Testis (tissue), 5 donors: ENCODE measurements around the gene WTIP. TPM values are rescaled to one million over a fixed set of nuclear protein-coding genes. Genes with fewer than 3 reads are reported as not detected.

ENCODE experiments used
- DNase-seq: peaks from one replicate; pipeline ENCODE4 v3.0.0-alpha.2; 2019
- H3K27ac ChIP-seq, 2 donors: fragments of 200-600 bp; sonication (generic); one replicate each; pipeline ENCODE4 v1.5.1; 2019
- H3K27me3 ChIP-seq: fragments of 200-600 bp; sonication (generic); one replicate; pipeline ENCODE4 v1.5.1; 2019
- H3K36me3 ChIP-seq: fragments of 200-600 bp; sonication (generic); one replicate; pipeline ENCODE4 v1.5.1; 2017; ENCODE audit warnings: low read depth; ENCODE audit errors: missing control alignments
- H3K4me1 ChIP-seq: fragments of 200-600 bp; sonication (generic); one replicate; pipeline ENCODE4 v1.5.1; 2019
- H3K4me3 ChIP-seq, 2 donors: fragments of 200-600 bp; sonication (generic); one replicate each; pipeline ENCODE4 v1.5.1; 2017 to 2019
- H3K9me3 ChIP-seq: fragments of 200-600 bp; sonication (generic); one replicate; pipeline ENCODE4 v1.5.1; 2017
- POLR2A ChIP-seq: fragments of 450-650 bp; IDR thresholded peaks from one replicate; pipeline ENCODE4 v1.6.1; 2017; ENCODE audit warnings: antibody characterized with exemption, mild to moderate bottlenecking, moderate library complexity
- WGBS, 2 donors: methylation state at CpG; one replicate each; pipeline ENCODE4 v1.1.5; 2018; 5-methylcytosine and 5-hydroxymethylcytosine counted together
- intact Hi-C: fragments of 100-400 bp; cut with DNase I; formaldehyde crosslinking; loops from one replicate; pipeline ENCODE4 v1.15.1; 2023; ENCODE audit warnings: low total_unique reads
- long read RNA-seq, 2 donors: transcript quantifications; one replicate each; lab custom pipeline, GENCODE V29; 2026
- polyA plus RNA-seq: library from polyadenylated mRNA; stranded (reverse); fragments of 350-450 nt; fragmentation: Illumina TruSeq; extraction: RNeasy Lipid Tissue Mini Kit (QIAGEN cat#74804); gene quantifications from one replicate; pipeline ENCODE4 v1.2.3, GENCODE V29; 2014; ENCODE audit warnings: low read depth, low replicate concordance; ENCODE audit not compliant: insufficient read depth
- total RNA-seq, 2 donors: library from RNA; depleted of rRNA; stranded (reverse); fragments of >200 nt; gene quantifications; one replicate each; pipeline ENCODE4 v1.2.3, GENCODE V29; 2016
- TF ChIP-seq, protein P1 (sequence below), 3 experiments: fragments of 450-650 bp in 2 of 3; fragments of 200-600 bp in 1 of 3; sonication (generic) in 1 of 3; IDR thresholded peaks; one replicate each; pipeline ENCODE4 v1.5.1; 2016 to 2019; ENCODE audit warnings: antibody characterized with exemption in 3 of 3, mild to moderate bottlenecking in 2 of 3, moderate library complexity in 1 of 3

Gene WTIP
- total RNA-seq (10 to 100 TPM; 25.6 to 41.3 TPM), polyA plus RNA-seq (22.8 TPM)
- long read RNA-seq, donor 1, full-length matches to known transcripts = 6 of 42 reads
- long read RNA-seq, donor 1, partial matches to known transcripts = 36 of 42 reads
- long read RNA-seq, donor 1, other reads (novel, unspliced or antisense) = 0 of 42 reads
- long read RNA-seq, donor 2, full-length matches to known transcripts = 11 of 11 reads
- long read RNA-seq, donor 2, partial matches to known transcripts = 0 of 11 reads
- long read RNA-seq, donor 2, other reads (novel, unspliced or antisense) = 0 of 11 reads

DNA sequence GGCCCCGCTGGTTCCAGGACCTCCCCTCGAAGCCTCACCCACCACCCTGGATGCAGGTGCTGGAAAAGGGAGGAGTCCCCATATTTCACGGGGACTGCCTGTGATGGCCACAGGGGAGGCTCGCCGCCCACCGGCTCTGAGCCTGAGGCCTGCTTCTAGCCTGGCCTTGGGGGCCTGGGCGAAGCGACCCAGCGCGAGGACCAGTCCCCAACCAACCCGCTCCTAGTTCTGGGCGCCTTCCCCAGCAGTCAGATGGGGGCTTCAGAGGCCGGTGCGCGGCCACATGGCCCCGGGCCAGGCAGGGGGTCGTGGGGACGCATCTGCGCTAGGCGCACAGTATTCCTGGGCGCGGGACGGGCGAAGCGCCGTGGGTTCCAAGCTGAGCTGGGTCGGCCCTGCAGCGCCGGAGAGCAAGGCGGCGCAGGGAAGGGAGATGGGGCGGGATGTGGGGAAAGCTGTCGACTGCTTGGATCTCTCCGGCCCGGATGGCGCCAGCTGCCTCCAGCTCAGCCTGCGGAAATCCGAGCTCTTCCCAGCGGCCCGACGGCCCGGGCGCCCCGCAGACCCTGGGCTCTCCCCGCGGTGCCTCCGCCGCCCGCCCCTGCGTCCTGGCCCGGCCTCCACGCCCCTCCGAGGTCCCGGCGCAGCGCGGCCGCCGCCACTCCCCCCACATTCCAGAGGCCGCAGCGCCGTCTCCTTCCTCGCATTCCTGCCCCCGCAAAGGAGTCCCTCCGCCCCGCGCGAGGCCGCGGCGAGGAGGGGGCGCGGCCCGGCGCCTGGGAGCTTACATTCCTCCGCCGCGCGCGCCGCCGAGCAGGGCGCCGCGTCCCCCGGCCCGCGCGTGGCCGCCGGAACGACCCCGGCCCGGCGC is at the start of gene WTIP:
Gene WTIP, plus strand, starts transcription at position 788 of the 871 bp plus-strand sequence. CDS start 217 bp downstream, outside the sequence.
- no peaks in the 10 kb centered on the region for H3K9me3 ChIP-seq
- peak within 1 kb of the TSS; percentile 62 to 66 for H3K4me3 ChIP-seq
- peaks cover 5% of the 10 kb centered on the region for H3K4me1 ChIP-seq
- H3K36me3 ChIP-seq = no peaks in the 10 kb centered on the region
- TF ChIP-seq, protein P1, sequence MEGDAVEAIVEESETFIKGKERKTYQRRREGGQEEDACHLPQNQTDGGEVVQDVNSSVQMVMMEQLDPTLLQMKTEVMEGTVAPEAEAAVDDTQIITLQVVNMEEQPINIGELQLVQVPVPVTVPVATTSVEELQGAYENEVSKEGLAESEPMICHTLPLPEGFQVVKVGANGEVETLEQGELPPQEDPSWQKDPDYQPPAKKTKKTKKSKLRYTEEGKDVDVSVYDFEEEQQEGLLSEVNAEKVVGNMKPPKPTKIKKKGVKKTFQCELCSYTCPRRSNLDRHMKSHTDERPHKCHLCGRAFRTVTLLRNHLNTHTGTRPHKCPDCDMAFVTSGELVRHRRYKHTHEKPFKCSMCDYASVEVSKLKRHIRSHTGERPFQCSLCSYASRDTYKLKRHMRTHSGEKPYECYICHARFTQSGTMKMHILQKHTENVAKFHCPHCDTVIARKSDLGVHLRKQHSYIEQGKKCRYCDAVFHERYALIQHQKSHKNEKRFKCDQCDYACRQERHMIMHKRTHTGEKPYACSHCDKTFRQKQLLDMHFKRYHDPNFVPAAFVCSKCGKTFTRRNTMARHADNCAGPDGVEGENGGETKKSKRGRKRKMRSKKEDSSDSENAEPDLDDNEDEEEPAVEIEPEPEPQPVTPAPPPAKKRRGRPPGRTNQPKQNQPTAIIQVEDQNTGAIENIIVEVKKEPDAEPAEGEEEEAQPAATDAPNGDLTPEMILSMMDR (IDR thresholded peaks at IDR 0.05) = no peak
- no peak for TF ChIP-seq POLR2A
- peak; percentile 81 for DNase-seq
- no peaks in the 10 kb centered on the region for H3K27me3 ChIP-seq
- intact Hi-C loops = no loop called here
- WGBS, 2 donors = 3 to 35% methylated on average over 2 to 86 of the region's 95 CpGs
- peak within 1 kb of the TSS; percentile 16 to 87 for H3K27ac ChIP-seq

DNA sequence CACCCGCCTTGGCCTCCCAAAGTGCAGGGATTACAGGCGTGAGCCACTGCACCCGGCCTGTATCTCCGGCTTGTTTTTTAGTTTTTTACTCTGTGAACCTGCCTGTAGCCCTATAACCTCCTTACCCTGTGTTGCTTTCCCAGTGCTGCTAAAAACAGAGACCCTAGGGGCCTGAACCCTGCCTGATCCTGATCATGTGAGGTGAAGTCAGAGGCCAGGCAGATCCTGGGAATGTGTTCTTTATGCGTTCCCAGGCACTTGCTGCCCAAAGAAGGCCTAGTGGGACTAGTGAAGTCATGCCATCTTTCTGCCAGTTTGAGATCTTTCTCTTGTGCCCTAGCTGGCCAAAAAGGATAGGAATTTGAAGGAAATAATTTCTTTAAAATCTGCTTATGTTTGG is 48.8 kb upstream of the WTIP start:
- Histone ChIP-seq H3K27ac (peak overlapping the region; percentile 33 to 75), H3K4me1 (peaks cover 25% of the 10 kb centered on the region), H3K4me3 (no peak overlapping the region), H3K9me3 (no peaks in the 10 kb centered on the region), H3K36me3 (no peaks in the 10 kb centered on the region), H3K27me3 (no peaks in the 10 kb centered on the region)
- TF ChIP-seq, protein P1 (IDR thresholded peaks at IDR 0.05) = no peak
- no peak for TF ChIP-seq POLR2A
- peak; percentile 49 for DNase-seq
- intact Hi-C loops = no loop called here
- 56 to 66% methylated on average over 5 of the region's 5 CpGs for WGBS, 2 donors

DNA sequence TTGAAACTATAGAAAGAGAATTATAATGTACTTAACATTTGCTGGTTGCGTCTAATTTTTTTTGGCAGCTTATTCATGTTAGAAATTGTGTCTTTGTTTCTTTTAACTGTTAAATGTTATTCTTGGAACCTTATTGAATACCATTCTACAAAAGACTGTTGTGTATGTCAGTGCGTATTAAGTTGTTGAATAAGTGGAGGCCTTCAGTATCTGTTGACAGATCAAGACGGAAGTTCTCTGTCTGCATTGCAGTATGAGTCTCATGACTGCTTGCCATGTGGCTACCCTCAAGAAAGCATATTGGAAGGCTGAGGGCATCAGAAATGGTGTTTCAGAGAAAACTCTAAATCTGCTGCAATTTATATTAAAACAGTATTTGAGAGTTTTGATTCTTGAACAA is 44.8 kb upstream of the WTIP start:
- no peak for DNase-seq
- Histone ChIP-seq H3K27me3 (no peaks in the 10 kb centered on the region), H3K36me3 (no peaks in the 10 kb centered on the region), H3K27ac (no peak overlapping the region), H3K9me3 (no peaks in the 10 kb centered on the region), H3K4me1 (peaks cover 5% of the 10 kb centered on the region), H3K4me3 (no peak overlapping the region)
- intact Hi-C loops = no loop called here
- WGBS, 2 donors = 55 to 67% methylated on average over 3 of the region's 3 CpGs
- TF ChIP-seq POLR2A = no peak
- TF ChIP-seq, protein P1 (IDR thresholded peaks at IDR 0.05) = no peak

DNA sequence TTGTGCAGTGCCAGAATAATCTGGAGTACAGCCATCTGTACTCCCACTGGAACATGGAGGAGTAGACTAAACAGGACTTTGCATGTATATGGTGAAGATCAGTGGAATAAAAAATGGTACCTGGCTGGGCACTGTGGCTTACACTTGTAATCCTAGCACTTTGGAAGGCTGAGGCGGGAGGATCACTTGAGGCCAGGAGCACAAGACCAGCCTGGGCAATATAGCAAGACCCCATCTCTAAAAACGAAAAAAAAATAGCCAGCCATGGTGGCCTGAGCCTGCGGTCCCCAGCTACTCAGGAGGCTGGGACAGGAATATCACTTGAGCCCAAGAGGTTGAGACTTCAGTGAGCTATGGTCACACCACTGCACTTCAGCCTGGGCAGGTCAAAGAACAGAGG is 33.4 kb upstream of the WTIP start:
- intact Hi-C loops = no loop called here
- no peak for DNase-seq
- Histone ChIP-seq H3K4me1 (no peaks in the 10 kb centered on the region), H3K27me3 (no peaks in the 10 kb centered on the region), H3K9me3 (no peaks in the 10 kb centered on the region), H3K27ac (no peak overlapping the region), H3K4me3 (no peak overlapping the region), H3K36me3 (no peaks in the 10 kb centered on the region)
- 92 to 100% methylated on average over 3 of the region's 3 CpGs for WGBS, 2 donors
- no peak for TF ChIP-seq POLR2A
- TF ChIP-seq, protein P1 (IDR thresholded peaks at IDR 0.05) = no peak
